ENCODE measurements around the gene ETDC.

DNA sequence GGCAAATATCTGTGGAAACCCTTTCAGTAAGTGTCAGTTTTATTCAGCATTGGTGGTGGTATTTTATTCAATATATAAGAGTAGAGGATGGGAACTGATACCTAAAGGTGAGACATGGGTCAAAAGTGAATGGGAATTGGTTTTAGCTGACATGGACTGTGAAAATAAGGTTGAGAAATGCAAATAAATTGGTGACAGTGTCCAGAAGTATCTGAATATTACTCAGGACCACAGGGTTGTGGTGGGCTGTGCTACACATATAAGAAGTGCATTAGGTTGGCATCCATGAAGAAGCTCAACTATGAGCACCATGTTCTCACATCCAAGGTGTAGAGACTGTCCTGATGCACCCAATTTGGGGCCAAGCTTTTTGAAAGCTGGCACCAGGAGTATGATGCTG, 45.0 kb downstream of the ETDC start:
- TF ChIP-seq CTCF (IDR thresholded peaks at IDR 0.05) (no peak), POLR2A (IDR thresholded peaks at IDR 0.05) (no peak)

Data from gastroesophageal sphincter (tissue), 3 donors.